K562 (cell line): Measurements from ENCODE around the gene PPP1R12C. TPM values are rescaled to one million over a fixed set of nuclear protein-coding genes. Genes with fewer than 3 reads are reported as not detected.
A peak's percentile ranks its signal among the peaks of the same experiment; 100 is the strongest.

ENCODE experiments used
- ATAC-seq: fragments of 200-7000 bp; cut with Tn5 transposase; 3 replicates; pipeline ENCODE4 v1.9.1; 2020; ENCODE audit warnings: moderate library complexity
- BruUV-seq: library from RNA; stranded (reverse); fragments of 400-500 nt; replicated peaks from 2 replicates; lab custom pipeline; 2021; lab: Mats Ljungman, UMichigan
- CTCF ChIA-PET: fragments of 300-600 bp; formaldehyde crosslinking; extraction: SDS; loops from one replicate; lab custom pipeline; 2021; ENCODE audit warnings: low intra/inter-chr PET ratio; lab: Yijun Ruan, JAX
- POLR2A ChIA-PET: fragments of 300-600, 350-650 bp; sonication (Branson Sonifier 250); formaldehyde crosslinking; extraction: SDS; loops from one replicate; lab custom pipeline; 2021; ENCODE audit warnings: antibody characterized with exemption, inconsistent platforms; lab: Yijun Ruan, JAX
- DNase-seq, 4 experiments: peaks; one replicate each; pipeline versions ENCODE4 v3.0.0 to v3.0.0-alpha.2; 2011 to 2018; ENCODE audit warnings: low spot score in 3 of 4, mixed read lengths in 3 of 4; ENCODE audit errors: extremely low read depth in 1 of 4
- FAIRE-seq: peaks from 2 replicates; lab custom pipeline; 2011; peaks lifted over from hg19 to GRCh38; lab: Jason Lieb, UNC
- H2AFZ ChIP-seq: 2 replicates; pipeline ENCODE4 v1.6.0; 2011; ENCODE audit warnings: low read depth, low read length, control low read depth, inconsistent platforms
- H3K27ac ChIP-seq: fragments of 200-600 bp; 3 replicates; pipeline ENCODE4 v1.8.0; 2011; ENCODE audit warnings: low read depth, mild to moderate bottlenecking, control low read depth, inconsistent platforms, low read length, moderate library complexity, mixed read lengths; ENCODE audit errors: extremely low read depth
- H3K27me3 ChIP-seq, 2 experiments: fragments of 300-600 bp in 1 of 2; 2 replicates in 1 of 2; 3 replicates in 1 of 2; pipeline versions ENCODE4 v1.6.0 to v1.8.0; 2011; ENCODE audit warnings: inconsistent platforms in 2 of 2, low read length in 2 of 2, mild to moderate bottlenecking in 1 of 2, mixed read lengths in 1 of 2, moderate library complexity in 1 of 2; ENCODE audit not compliant: control insufficient read depth in 2 of 2, insufficient read depth in 2 of 2
- H3K36me3 ChIP-seq: fragments of 300-600 bp; 3 replicates; pipeline ENCODE4 v1.8.0; 2011; ENCODE audit warnings: mild to moderate bottlenecking, low read length, inconsistent platforms; ENCODE audit not compliant: control insufficient read depth, insufficient read depth
- H3K4me1 ChIP-seq, 2 experiments: fragments of 200-600 bp in 1 of 2; replicated peaks in 1 of 2; 2 replicates in 1 of 2; 3 replicates in 1 of 2; pipeline versions ENCODE4 v1.5.1 to v1.8.0; 2011; ENCODE audit warnings: inconsistent platforms in 2 of 2, low read length in 2 of 2, mild to moderate bottlenecking in 1 of 2, mixed read lengths in 1 of 2, moderate library complexity in 1 of 2; ENCODE audit not compliant: control insufficient read depth in 2 of 2, insufficient read depth in 2 of 2
- H3K4me2 ChIP-seq: 2 replicates; pipeline ENCODE4 v1.6.1; 2011; ENCODE audit warnings: low read length, control low read depth, inconsistent platforms, mixed read lengths; ENCODE audit not compliant: insufficient read depth
- H3K4me3 ChIP-seq: fragments of 200-600 bp; sonication (generic), shearing (Covaris generic); 2 replicates; pipeline ENCODE4 v1.5.1; 2016; ENCODE audit warnings: control low read depth, inconsistent platforms
- H3K79me2 ChIP-seq: fragments of 200-600 bp; 3 replicates; pipeline ENCODE4 v1.8.0; 2011; ENCODE audit warnings: low read length, inconsistent platforms; ENCODE audit not compliant: control insufficient read depth, insufficient read depth
- H3K9ac ChIP-seq, 2 experiments: 2 replicates each; pipeline versions ENCODE4 v1.6.0 to v1.6.1; 2011; ENCODE audit warnings: low read depth in 2 of 2, low read length in 2 of 2, control low read depth in 1 of 2, inconsistent platforms in 1 of 2, mild to moderate bottlenecking in 1 of 2, mixed read lengths in 1 of 2; ENCODE audit not compliant: insufficient read depth in 1 of 2
- H3K9me1 ChIP-seq: one replicate; pipeline ENCODE4 v1.6.0; 2011; ENCODE audit warnings: inconsistent platforms, mild to moderate bottlenecking, low read length, moderate library complexity; ENCODE audit not compliant: control insufficient read depth, insufficient read depth
- H3K9me3 ChIP-seq: replicated peaks from 2 replicates; pipeline ENCODE4 v1.5.1; 2011; ENCODE audit warnings: low read depth, low read length, inconsistent platforms; ENCODE audit not compliant: control insufficient read depth, insufficient read depth
- H4K20me1 ChIP-seq: replicated peaks from 2 replicates; pipeline ENCODE4 v1.6.1; 2011; ENCODE audit warnings: low read length, inconsistent platforms, mixed read lengths; ENCODE audit not compliant: control insufficient read depth, insufficient read depth
- CEBPZ ChIP-seq: fragments of 150-350 bp; IDR thresholded peaks from 2 replicates; pipeline ENCODE4 v1.6.1; 2014; ENCODE audit warnings: low read depth, mild to moderate bottlenecking, low read length, borderline replicate concordance
- MAFF ChIP-seq: IDR thresholded peaks from 2 replicates; pipeline ENCODE4 v1.6.1; 2012; ENCODE audit warnings: low read length, improper control_type of control experiment
- NCOA6 ChIP-seq: fragments of 450-650 bp; IDR thresholded peaks from 2 replicates; pipeline ENCODE4 v1.6.1; 2017; ENCODE audit warnings: mild to moderate bottlenecking
- PBX2 ChIP-seq, 2 experiments: IDR thresholded peaks in 1 of 2; conservative IDR thresholded peaks in 1 of 2; 2 replicates each; pipeline ENCODE4 v1.6.1; 2016; ENCODE audit warnings: low read depth in 2 of 2, mild to moderate bottlenecking in 1 of 2, missing compliant biosample characterization in 1 of 2, missing genetic modification characterization in 1 of 2, moderate library complexity in 1 of 2
- PHB2 ChIP-seq: fragments of 450-650 bp; IDR thresholded peaks from 2 replicates; pipeline ENCODE4 v1.6.1; 2017; ENCODE audit warnings: low read depth
- POLR2AphosphoS2 ChIP-seq: IDR thresholded peaks from 2 replicates; pipeline ENCODE4 v1.6.1; 2012; ENCODE audit warnings: low read length, improper control_type of control experiment
- PTTG1 ChIP-seq: fragments of 450-650 bp; IDR thresholded peaks from 2 replicates; pipeline ENCODE4 v1.6.1; 2016; ENCODE audit warnings: low read depth, mild to moderate bottlenecking, missing genetic modification characterization, missing compliant biosample characterization
- SAP30 ChIP-seq: fragments of 200-600 bp; sonication (generic); IDR thresholded peaks from 2 replicates; pipeline ENCODE4 v1.6.1; 2012; ENCODE audit warnings: borderline replicate concordance, low read depth, mild to moderate bottlenecking, moderate library complexity, low read length, control low read depth, inconsistent platforms; ENCODE audit not compliant: insufficient read depth, poor library complexity, severe bottlenecking
- SP2 ChIP-seq: IDR thresholded peaks from 2 replicates; pipeline ENCODE4 v1.6.1; 2011; ENCODE audit warnings: mild to moderate bottlenecking, low read depth, low read length, moderate library complexity; ENCODE audit not compliant: poor library complexity, severe bottlenecking; ENCODE audit errors: extremely low read depth
- THRB ChIP-seq: fragments of 450-650 bp; formaldehyde crosslinking; conservative IDR thresholded peaks from 2 replicates; pipeline ENCODE4 v1.4.0; 2022; ENCODE audit warnings: mild to moderate bottlenecking, missing genetic modification characterization
- ZBTB8A ChIP-seq: fragments of 450-650 bp; IDR thresholded peaks from 2 replicates; pipeline ENCODE4 v1.6.1; 2018; ENCODE audit warnings: mild to moderate bottlenecking, moderate library complexity; ENCODE audit not compliant: partially characterized antibody
- WGBS: fragments of 100-300 bp; shearing (Covaris generic); methylation state at CpG from one replicate; pipeline ENCODE4 v1.1.6; 2016; ENCODE audit warnings: low coverage, mixed read lengths; ENCODE audit not compliant: insufficient coverage; ENCODE audit errors: missing lambda C conversion rate; 5-methylcytosine and 5-hydroxymethylcytosine counted together
- in situ Hi-C: fragments of 300-500 bp; cut with MboI; formaldehyde crosslinking; loops from 4 replicates; pipeline ENCODE4 v1.15.0; 2018; ENCODE audit warnings: inconsistent platforms, mixed read lengths
- intact Hi-C: fragments of 100-400 bp; cut with micrococcal nuclease; formaldehyde crosslinking; loops from 2 replicates; pipeline ENCODE4 v1.14.2; 2022
- polyA plus RNA-seq, 8 experiments: library from polyadenylated mRNA; depleted of rRNA in 4 of 8; stranded (reverse) in 5 of 8; unstranded in 3 of 8; fragments of >200 nt; fragmentation: Nextera tagmentation in 2 of 8; fragmentation: Illumina TruSeq in 1 of 8; extraction: Ambion mirVana in 2 of 8; extraction: Trizol in 1 of 8; gene quantifications; 2 replicates each; pipeline versions ENCODE4 v1.2.1 to v1.2.3, GENCODE V29; 2011 to 2014; ENCODE audit warnings: inconsistent platforms in 1 of 8, missing spikeins in 1 of 8
- total RNA-seq, 7 experiments: library from RNA; depleted of rRNA in 6 of 7; stranded (reverse); fragments of >200 nt in 6 of 7; fragmentation: Illumina TruSeq in 2 of 7; extraction: Trizol in 2 of 7; gene quantifications; 2 replicates each; pipeline versions ENCODE4 v1.2.1 to v1.2.3, GENCODE V29; 2011 to 2021; ENCODE audit warnings: low replicate concordance in 1 of 7

Gene PPP1R12C
- total and polyA plus RNA-seq, 9 of the 15 experiments (the other 6 are each of a cell fraction or from before 2014, with no cell fraction given) = 1.8 to 136 (median 33.7) TPM

GRCh38 chr19:55166530-55167268 is 49.3 kb upstream of the PPP1R12C start, which contains the start of gene DNAAF3:
DNAAF3 (minus strand) TSS chr19:55166613; CDS start chr19:55166413, 200 bp downstream.
- BruUV-seq = no TSS peak
- Histone ChIP-seq H3K9me3 (no peaks in the 10 kb centered on the region), H3K36me3 (0 out of 3 replicates have a peak, but pooled peaks cover 3% of the 10 kb centered on the region), H3K4me3 (peak within 1 kb of the TSS; percentile 54), H3K4me1 (peaks cover 5 to 29% of the 10 kb centered on the region in 2 experiments; a peak in 4 of 5 replicates), H3K27ac (peak within 1 kb of the TSS; percentile 78), H3K79me2 (no peaks in the 10 kb centered on the region), H3K4me2 (peak within 1 kb of the TSS; percentile 81), H3K9ac (peak within 1 kb of the TSS; percentile 69 to 89), H3K27me3 (no peaks in the 10 kb centered on the region), H3K9me1 (no peaks in the 10 kb centered on the region), H4K20me1 (peaks cover 3% of the 10 kb centered on the region), H2AFZ (peak within 1 kb of the TSS; percentile 88)
- FAIRE-seq = peak; percentile 99
- ChIA-PET CTCF (interaction anchor here (0.9 kb wide), 1 partner anchor 25 kb away, joined by 4 read pairs; no protein-coding TSS in a partner anchor), POLR2A (interaction anchor here (0.6 to 1.9 kb wide), 7 partner anchors 8 to 476 kb away, joined by 3 to 7 read pairs (median 4); partner anchors contain the start of genes PPP1R12C and UBE2S)
- peak; percentile 99 for ATAC-seq
- in situ Hi-C loops = loop anchor here (25.0 kb wide), 1 partner anchor 971 kb away; the partner anchor contains the start of gene ZNF444
- DNase-seq = peak; percentile 98 to 100 (median 99)
- 0% methylated on average over 33 of the region's 33 CpGs for WGBS
- intact Hi-C loops = no loop called here
- TF ChIP-seq ZBTB8A (no peak), NCOA6 (no peak), SP2 (peak; percentile 79), CEBPZ (peak; percentile 56; the same call in 1 of the 2 replicates), THRB (0 out of 2 replicates have a peak, but pooled peaks have one; percentile 68), MAFF (peak; percentile 84), PHB2 (0 out of 2 replicates have a peak, but pooled peaks have one; percentile 18), POLR2AphosphoS2 (0 out of 2 replicates have a peak, but pooled peaks have one; percentile 53), PBX2 (CRISPR knock-in tag; IDR thresholded peaks at IDR 0.05; ENCODE audit: low read depth) (no peak), PBX2 (tag; conservative IDR thresholded peaks at IDR 0.05; ENCODE audit: low read depth) (no peak), SAP30 (peak; percentile 63), PTTG1 (tag) (no peak)
